C4-2B (cell line): ENCODE data around the gene CCDC6.
"Not testable (repeated sequence)": the region's sequence is repeated elsewhere in the genome, so short reads cannot be mapped to it uniquely, and the experiment has no call there.

Experiments
- H3K27ac ChIP-seq: fragments of 450-650 bp; 2 replicates; pipeline ENCODE4 v1.5.1; 2017
- CTCF ChIP-seq: fragments of 450-650 bp; conservative IDR thresholded peaks from 2 replicates; pipeline ENCODE4 v1.5.1; 2017; ENCODE audit warnings: mild to moderate bottlenecking
- ZFX ChIP-seq: fragments of 450-650 bp; IDR thresholded peaks from 2 replicates; pipeline ENCODE4 v1.6.1; 2017

CCDC6 gene

GRCh38 chr10:59801171-59801570 is 105.2 kb downstream of the CCDC6 start:
- TF ChIP-seq ZFX (no peak), CTCF (no peak)
- no peak overlapping the region for H3K27ac ChIP-seq

DNA sequence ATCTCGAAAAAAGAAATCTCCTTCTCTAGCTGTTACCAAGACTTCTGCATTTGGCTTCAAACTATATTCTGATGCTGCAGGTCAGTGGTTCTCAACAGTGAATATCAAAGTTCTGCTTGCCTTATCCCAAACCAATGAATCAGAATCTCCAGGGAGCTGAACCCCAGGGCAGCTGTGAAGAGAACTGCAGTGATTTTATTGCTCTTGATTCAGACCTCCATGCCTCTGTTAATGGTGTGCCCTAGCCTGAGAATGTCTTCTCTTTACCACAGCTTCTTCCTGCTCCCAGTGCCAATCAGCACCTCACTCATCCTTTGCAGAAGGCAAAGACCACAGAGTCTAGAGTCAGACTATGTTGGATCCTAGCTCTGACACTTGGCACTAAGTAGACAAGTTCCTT is 106.9 kb downstream of the CCDC6 start:
- TF ChIP-seq CTCF (no peak), ZFX (no peak)
- H3K27ac ChIP-seq = no peak overlapping the region

- no peak overlapping the region for H3K27ac ChIP-seq
- TF ChIP-seq ZFX (no peak), CTCF (no peak)
Observed at GRCh38 chr10:59793919-59794318, 112.4 kb downstream of the CCDC6 start.

GRCh38 chr10:59792812-59793211 is 113.5 kb downstream of the CCDC6 start:
- H3K27ac ChIP-seq = no peak overlapping the region
- TF ChIP-seq CTCF (no peak), ZFX (no peak)

DNA sequence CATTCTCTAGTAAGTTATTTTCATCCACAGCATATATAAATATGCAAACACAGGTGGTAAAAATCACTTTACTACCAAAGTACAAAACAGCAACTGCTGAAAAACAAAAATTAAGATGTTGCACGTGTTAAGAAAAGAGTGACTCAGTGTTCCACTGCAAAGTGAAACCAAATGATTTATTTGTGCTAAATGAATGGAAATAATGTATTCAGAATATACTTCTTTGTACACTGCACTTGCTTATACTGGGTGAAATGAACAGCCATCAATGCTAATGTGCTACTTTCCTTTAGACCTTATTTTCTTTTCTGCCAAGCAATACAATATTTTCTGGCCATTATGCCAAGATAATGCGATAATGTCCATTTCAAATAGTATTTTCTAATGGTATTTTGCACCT is 114.8 kb downstream of the CCDC6 start:
- TF ChIP-seq CTCF (no peak), ZFX (no peak)
- H3K27ac ChIP-seq = no peak overlapping the region

DNA sequence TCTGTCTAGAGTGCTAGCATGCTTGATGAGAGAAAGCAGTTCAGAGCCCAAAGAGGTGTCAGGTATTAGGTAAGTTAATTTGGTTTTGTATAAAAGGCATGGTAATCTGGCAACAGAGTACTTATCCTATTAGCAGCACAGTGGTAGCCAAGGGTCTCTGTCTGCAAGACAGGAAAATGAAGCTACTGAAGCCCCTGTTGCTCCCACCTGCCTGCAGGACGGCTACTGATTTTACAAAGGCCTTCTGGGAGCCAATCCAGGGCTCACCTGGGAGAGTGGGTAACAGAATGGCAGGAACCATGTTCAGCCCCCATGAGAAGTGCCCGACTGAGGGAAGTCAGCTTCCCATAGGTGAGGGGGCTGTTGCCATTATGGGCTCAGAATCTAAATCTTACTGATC is 116.3 kb downstream of the CCDC6 start:
- not testable (repeated sequence) for H3K27ac ChIP-seq

- H3K27ac ChIP-seq = not testable (repeated sequence)
Observed at GRCh38 chr10:59788914-59789313, 117.4 kb downstream of the CCDC6 start.

DNA sequence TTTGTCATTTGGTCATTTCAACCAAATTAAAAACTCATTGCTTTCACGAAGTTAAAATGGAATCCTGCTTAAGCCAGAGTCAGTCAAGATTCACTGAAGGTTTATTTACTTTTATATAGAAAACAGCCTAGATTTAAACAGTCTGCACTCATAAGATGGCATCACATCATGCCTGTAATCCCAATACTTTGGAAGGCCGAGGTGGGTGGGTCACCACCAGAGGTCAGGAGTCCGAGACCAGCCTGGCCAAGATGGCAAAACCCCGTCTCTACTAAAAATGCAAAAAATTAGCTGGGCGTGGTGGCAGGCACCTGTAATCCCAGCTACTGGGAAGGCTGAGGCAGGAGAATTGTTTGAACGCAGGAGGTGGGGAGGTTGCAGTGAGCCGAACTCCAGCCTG is 119.3 kb downstream of the CCDC6 start:
- not testable (repeated sequence) for H3K27ac ChIP-seq

DNA sequence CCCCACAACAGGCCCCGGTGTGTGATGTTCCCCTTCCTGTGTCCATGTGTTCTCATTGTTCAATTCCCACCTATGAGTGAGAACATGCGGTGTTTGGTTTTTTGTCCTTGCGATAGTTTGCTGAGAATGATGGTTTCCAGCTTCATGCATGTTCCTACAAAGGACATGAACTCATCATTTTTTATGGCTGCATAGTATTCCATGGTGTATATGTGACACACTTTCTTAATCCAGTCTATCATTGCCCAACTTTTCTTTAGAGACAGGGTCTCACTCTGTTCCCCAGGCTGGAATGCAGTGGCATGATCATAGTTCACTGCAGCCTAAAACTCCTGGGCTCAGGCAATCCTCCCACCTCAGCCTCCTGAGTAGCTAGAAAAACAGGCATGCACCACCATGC is 120.9 kb downstream of the CCDC6 start:
- not testable (repeated sequence) for H3K27ac ChIP-seq

DNA sequence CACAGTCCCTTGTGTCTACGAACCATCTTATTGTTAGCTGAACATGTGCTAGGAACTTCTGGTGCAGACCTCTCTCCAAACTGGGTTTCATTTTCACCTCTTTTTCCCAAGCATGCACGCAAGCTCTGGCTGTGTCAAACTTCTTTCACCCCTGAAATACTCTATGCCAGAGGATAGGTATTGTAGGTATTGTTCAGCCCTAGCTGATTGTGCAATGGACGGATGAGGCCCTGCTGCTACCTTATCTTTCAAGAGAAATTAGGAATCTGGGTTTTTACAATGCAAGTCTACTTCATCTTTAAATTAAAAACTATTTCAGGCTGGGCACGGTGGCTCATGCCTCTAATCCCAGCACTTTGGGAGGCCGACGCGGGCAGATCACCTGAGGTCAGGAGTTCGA is 124.8 kb downstream of the CCDC6 start:
- no peak overlapping the region for H3K27ac ChIP-seq

More for the DNA sequence above, 124.8 kb downstream of the CCDC6 start:
- TF ChIP-seq ZFX = no peak
